NCI-H1694 (cell line): Measurements from ENCODE around the gene THADA.

ENCODE experiments used
- DNase-seq: peaks from one replicate; lab custom pipeline; 2025; lab: John Stamatoyannopoulos, UW

The THADA gene

GRCh38 chr2:43186679-43187374, 409.0 kb downstream of the THADA start:
- no peak for DNase-seq

GRCh38 chr2:43186321-43186678, 409.5 kb downstream of the THADA start:
- DNase-seq = no peak

- no peak for DNase-seq
Measured at GRCh38 chr2:43185146-43185545, 410.7 kb downstream of the THADA start.

- DNase-seq = no peak
Measured at GRCh38 chr2:43184339-43184895, 411.4 kb downstream of the THADA start.

GRCh38 chr2:43183743-43184142, 412.1 kb downstream of the THADA start:
- no peak for DNase-seq

GRCh38 chr2:43180897-43181296, 414.9 kb downstream of the THADA start:
- DNase-seq = no peak
